H1 (cell line): Measurements from ENCODE around the gene HAO2. TPM values are rescaled to one million over a fixed set of nuclear protein-coding genes. Genes with fewer than 3 reads are reported as not detected.

Source experiments
- CTCF ChIA-PET: fragments of 300-600 bp; sonication (Branson Sonifier 250); formaldehyde crosslinking; loops from one replicate; lab custom pipeline; 2021; ENCODE audit not compliant: partially characterized antibody; lab: Charles Lee
- POLR2A ChIA-PET: fragments of 300-600 bp; sonication (Branson Sonifier 250); formaldehyde crosslinking; loops from one replicate; lab custom pipeline; 2021; ENCODE audit warnings: inconsistent platforms; ENCODE audit not compliant: partially characterized antibody; lab: Charles Lee
- DNase-seq, 2 experiments: peaks; one replicate each; pipeline versions ENCODE4 v3.0.0 to v3.0.0-alpha.2; 2010 to 2022; ENCODE audit warnings: low spot score in 2 of 2, low read depth in 1 of 2, mixed read lengths in 1 of 2
- FAIRE-seq: peaks from 2 replicates; lab custom pipeline; 2011; peaks lifted over from hg19 to GRCh38; lab: Jason Lieb, UNC
- H2AFZ ChIP-seq: 2 replicates; pipeline ENCODE4 v1.8.1; 2012; ENCODE audit warnings: low read length, inconsistent platforms
- H2AK5ac ChIP-seq: 2 replicates; pipeline ENCODE4 v1.6.1; 2013; ENCODE audit warnings: low read depth, low read length
- H2BK120ac ChIP-seq: replicated peaks from 2 replicates; pipeline ENCODE3; 2013; ENCODE audit warnings: low read depth, low read length, inconsistent platforms
- H2BK12ac ChIP-seq: 2 replicates; pipeline ENCODE4 v1.6.1; 2013; ENCODE audit warnings: low read depth, low read length
- H2BK15ac ChIP-seq: 2 replicates; pipeline ENCODE4 v1.6.1; 2013; ENCODE audit warnings: low read length
- H2BK20ac ChIP-seq: 2 replicates; pipeline ENCODE4 v1.6.1; 2013; ENCODE audit warnings: low read length
- H2BK5ac ChIP-seq: 2 replicates; pipeline ENCODE4 v1.6.1; 2013; ENCODE audit warnings: low read depth, low read length
- H3K14ac ChIP-seq: 2 replicates; pipeline ENCODE4 v1.6.1; 2013; ENCODE audit warnings: inconsistent platforms; ENCODE audit not compliant: insufficient read length
- H3K18ac ChIP-seq: 2 replicates; pipeline ENCODE4 v1.6.1; 2013; ENCODE audit warnings: low read length; ENCODE audit errors: extremely low read depth
- H3K23ac ChIP-seq: 2 replicates; pipeline ENCODE4 v1.6.1; 2013; ENCODE audit warnings: inconsistent platforms; ENCODE audit not compliant: insufficient read length
- H3K23me2 ChIP-seq: 2 replicates; pipeline ENCODE4 v1.6.1; 2013; ENCODE audit warnings: low read depth, low read length
- H3K27ac ChIP-seq: 2 replicates; pipeline ENCODE4 v1.6.1; 2011; ENCODE audit warnings: low read depth, low read length, inconsistent platforms
- H3K27me3 ChIP-seq, 4 experiments: replicated peaks in 1 of 4; 1 replicate in 1 of 4; 2 replicates in 3 of 4; pipeline versions ENCODE4 v1.6.1 to v1.8.1; 2011 to 2013; ENCODE audit warnings: low read length in 3 of 4, mild to moderate bottlenecking in 3 of 4, inconsistent platforms in 2 of 4, mixed read lengths in 2 of 4, moderate library complexity in 1 of 4; ENCODE audit not compliant: control insufficient read depth in 3 of 4, insufficient read depth in 3 of 4; ENCODE audit errors: extremely low read depth in 1 of 4
- H3K36me3 ChIP-seq, 4 experiments: 2 replicates each; pipeline versions ENCODE4 v1.6.1 to v1.8.1; 2011 to 2013; ENCODE audit warnings: mild to moderate bottlenecking in 4 of 4, low read length in 3 of 4, moderate library complexity in 2 of 4, control low read depth in 1 of 4, inconsistent platforms in 1 of 4; ENCODE audit not compliant: insufficient read depth in 4 of 4, control insufficient read depth in 2 of 4
- H3K4ac ChIP-seq: replicated peaks from 2 replicates; pipeline ENCODE3; 2013; ENCODE audit warnings: low read length, low read depth, mixed read lengths, inconsistent platforms; ENCODE audit not compliant: insufficient read length
- H3K4me1 ChIP-seq, 4 experiments: replicated peaks in 1 of 4; 1 replicate in 1 of 4; 2 replicates in 3 of 4; pipeline versions ENCODE4 v1.6.1 to v1.8.1; 2011 to 2013; ENCODE audit warnings: low read length in 3 of 4, inconsistent platforms in 2 of 4, mixed read lengths in 1 of 4; ENCODE audit not compliant: insufficient read depth in 4 of 4, control insufficient read depth in 3 of 4
- H3K4me2 ChIP-seq, 2 experiments: 2 replicates each; pipeline versions ENCODE4 v1.6.1 to v1.8.1; 2011 to 2013; ENCODE audit warnings: low read depth in 2 of 2, low read length in 2 of 2, control low read depth in 1 of 2, inconsistent platforms in 1 of 2, mild to moderate bottlenecking in 1 of 2; ENCODE audit not compliant: insufficient read depth in 1 of 2
- H3K4me3 ChIP-seq, 4 experiments: fragments of 200-600, 300-600 bp in 1 of 4; sonication (generic), shearing (Covaris generic), sonication (Bioruptor Twin) in 1 of 4; 2 replicates each; pipeline versions ENCODE4 v1.5.1 to v1.8.1; 2011 to 2016; ENCODE audit warnings: low read length in 4 of 4, low read depth in 3 of 4, control low read depth in 2 of 4, inconsistent platforms in 2 of 4, mild to moderate bottlenecking in 2 of 4, mixed read lengths in 1 of 4, moderate library complexity in 1 of 4; ENCODE audit not compliant: insufficient read depth in 2 of 4; ENCODE audit errors: extremely low read depth in 1 of 4
- H3K56ac ChIP-seq: replicated peaks from 2 replicates; pipeline ENCODE3; 2013; ENCODE audit warnings: low read depth, mild to moderate bottlenecking, mixed read lengths, low read length, inconsistent platforms; ENCODE audit not compliant: insufficient read length
- H3K79me1 ChIP-seq: 2 replicates; pipeline ENCODE4 v1.6.1; 2013; ENCODE audit warnings: low read depth, low read length, control low read depth
- H3K79me2 ChIP-seq, 2 experiments: 2 replicates each; pipeline versions ENCODE4 v1.6.1 to v1.8.1; 2012 to 2013; ENCODE audit warnings: low read length in 2 of 2, mild to moderate bottlenecking in 2 of 2, inconsistent platforms in 1 of 2; ENCODE audit not compliant: insufficient read depth in 2 of 2, control insufficient read depth in 1 of 2
- H3K9ac ChIP-seq, 4 experiments: replicated peaks in 1 of 4; 1 replicate in 1 of 4; 2 replicates in 3 of 4; pipeline versions ENCODE4 v1.6.1 to v1.8.1; 2011 to 2013; ENCODE audit warnings: low read depth in 3 of 4, low read length in 3 of 4, control low read depth in 2 of 4, mild to moderate bottlenecking in 2 of 4, moderate library complexity in 2 of 4, inconsistent platforms in 1 of 4; ENCODE audit errors: extremely low read depth in 1 of 4
- H3K9me3 ChIP-seq, 2 experiments: 2 replicates each; pipeline versions ENCODE4 v1.6.1 to v1.8.1; 2012 to 2013; ENCODE audit warnings: mild to moderate bottlenecking in 2 of 2, moderate library complexity in 2 of 2, control low read depth in 1 of 2, inconsistent platforms in 1 of 2, low read depth in 1 of 2, low read length in 1 of 2, mixed read lengths in 1 of 2; ENCODE audit not compliant: insufficient read depth in 2 of 2
- H4K20me1 ChIP-seq, 2 experiments: replicated peaks in 1 of 2; 2 replicates each; pipeline versions ENCODE3 to v1.8.1; 2011 to 2013; ENCODE audit warnings: inconsistent platforms in 2 of 2, low read length in 2 of 2, mild to moderate bottlenecking in 1 of 2; ENCODE audit not compliant: insufficient read depth in 2 of 2, control insufficient read depth in 1 of 2
- H4K5ac ChIP-seq: 2 replicates; pipeline ENCODE4 v1.6.1; 2013; ENCODE audit warnings: low read length, low read depth, mixed read lengths, inconsistent platforms; ENCODE audit not compliant: insufficient read length
- H4K8ac ChIP-seq: 2 replicates; pipeline ENCODE4 v1.8.0; 2013; ENCODE audit warnings: mild to moderate bottlenecking, moderate library complexity, low read length, inconsistent platforms; ENCODE audit not compliant: insufficient read depth; ENCODE audit errors: extremely low read depth
- H4K91ac ChIP-seq: replicated peaks from 2 replicates; pipeline ENCODE3; 2013; ENCODE audit warnings: low read length, mixed read lengths, inconsistent platforms; ENCODE audit not compliant: insufficient read length
- ATF2 ChIP-seq: IDR thresholded peaks from 2 replicates; pipeline ENCODE4 v1.6.1; 2012; ENCODE audit warnings: low read length, inconsistent platforms
- GABPA ChIP-seq: IDR thresholded peaks from 2 replicates; pipeline ENCODE4 v1.6.1; 2011; ENCODE audit warnings: mild to moderate bottlenecking, low read length, moderate library complexity, borderline replicate concordance; ENCODE audit not compliant: insufficient read depth
- GTF2F1 ChIP-seq: IDR thresholded peaks from 2 replicates; pipeline ENCODE4 v1.6.1; 2012; ENCODE audit warnings: low read depth, low read length, improper control_type of control experiment, borderline replicate concordance
- JUND ChIP-seq: IDR thresholded peaks from 2 replicates; pipeline ENCODE4 v1.6.1; 2011; ENCODE audit warnings: mild to moderate bottlenecking, improper control_type of control experiment, low read length
- POLR2A ChIP-seq, 2 experiments: IDR thresholded peaks; 1 replicate in 1 of 2; 2 replicates in 1 of 2; pipeline ENCODE4 v1.6.1; 2011; ENCODE audit warnings: low read depth in 2 of 2, low read length in 2 of 2, mild to moderate bottlenecking in 2 of 2; ENCODE audit errors: control extremely low read depth in 1 of 2
- POU5F1 ChIP-seq: IDR thresholded peaks from 2 replicates; pipeline ENCODE4 v1.6.1; 2011; ENCODE audit warnings: low read depth, mild to moderate bottlenecking, low read length, moderate library complexity
- RNF2 ChIP-seq: fragments of 200-900, 300-1000 bp; sonication (generic); IDR thresholded peaks from 2 replicates; pipeline ENCODE4 v1.7.1; 2016; ENCODE audit warnings: borderline replicate concordance, low read depth, mild to moderate bottlenecking, antibody characterized with exemption, low read length; ENCODE audit not compliant: poor library complexity, severe bottlenecking; ENCODE audit errors: missing control alignments
- RXRA ChIP-seq: IDR thresholded peaks from 2 replicates; pipeline ENCODE4 v1.6.1; 2011; ENCODE audit warnings: low read depth, mild to moderate bottlenecking, low read length, moderate library complexity; ENCODE audit not compliant: insufficient read depth
- SUZ12 ChIP-seq: fragments of 200-600 bp; sonication (generic); IDR thresholded peaks from 2 replicates; pipeline ENCODE4 v1.6.1; 2012; ENCODE audit warnings: mild to moderate bottlenecking, inconsistent platforms, low read length, moderate library complexity, mixed read lengths
- TAF1 ChIP-seq: IDR thresholded peaks from 2 replicates; pipeline ENCODE4 v1.6.1; 2011; ENCODE audit warnings: mild to moderate bottlenecking, low read depth, low read length
- USF2 ChIP-seq: IDR thresholded peaks from 2 replicates; pipeline ENCODE4 v1.6.1; 2011; ENCODE audit warnings: low read length, improper control_type of control experiment
- WGBS, 2 experiments: shearing (Covaris generic) in 1 of 2; methylation state at CpG; one replicate each; pipeline versions ENCODE4 v1.1.6 to v1.1.7; 2013 to 2015; ENCODE audit warnings: low lambda C conversion rate in 2 of 2, mixed read lengths in 2 of 2, inconsistent platforms in 1 of 2, low coverage in 1 of 2, missing lambda C conversion rate in 1 of 2; ENCODE audit not compliant: insufficient replicate concordance in 2 of 2, insufficient coverage in 1 of 2, insufficient read length in 1 of 2; ENCODE audit errors: extremely low coverage in 1 of 2, missing lambda C conversion rate in 1 of 2; 5-methylcytosine and 5-hydroxymethylcytosine counted together
- polyA plus RNA-seq, 7 experiments: library from polyadenylated mRNA; depleted of rRNA in 3 of 7; stranded (reverse) in 5 of 7; unstranded in 2 of 7; fragments of >200 nt in 5 of 7; fragments of 200-250 nt in 2 of 7; gene quantifications; 1 replicate in 5 of 7; 2 replicates in 1 of 7; 4 replicates in 1 of 7; pipeline versions ENCODE4 v1.2.1 to v1.2.3, GENCODE V29; 2011 to 2013; ENCODE audit warnings: missing spikeins in 2 of 7, mixed read lengths in 2 of 7
- total RNA-seq: library from RNA; stranded (reverse); fragmentation: NEBNext Ultra II Directional; extraction: Animal tissue kit (Norgen Biotek cat#: 25700); gene quantifications from 2 replicates; pipeline ENCODE4 v1.2.1, GENCODE V29; 2021

Gene HAO2
- total and polyA plus RNA-seq, 2 of the 8 experiments (the other 6 are each of a cell fraction or from before 2014, with no cell fraction given): not detected

DNA sequence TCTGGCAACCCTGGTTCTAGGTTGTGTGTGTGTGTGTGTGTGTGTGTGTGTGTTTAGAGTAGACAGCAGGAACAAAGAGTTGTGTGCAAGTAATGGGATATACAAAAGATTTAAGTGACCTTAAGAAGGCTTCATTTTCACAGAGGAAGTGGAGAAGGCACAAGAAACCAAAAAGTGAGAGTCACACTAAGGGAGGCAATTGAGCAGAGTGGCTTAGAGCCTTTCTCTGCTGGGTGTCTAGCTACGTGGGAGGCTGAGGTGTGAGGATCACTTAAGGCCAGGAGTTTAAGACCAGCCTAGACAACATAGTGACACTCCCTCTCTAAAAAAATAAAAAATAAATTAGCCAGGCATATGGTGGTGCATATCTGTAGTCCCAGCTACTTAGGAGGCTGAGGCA is 44.4 kb upstream of the HAO2 start:
- Histone ChIP-seq H2BK12ac (peak overlapping the region; percentile 62; the same call in 1 of the 2 replicates), H4K20me1 (no peaks in the 10 kb centered on the region), H2AFZ (no peak overlapping the region), H4K5ac (no peak overlapping the region), H3K18ac (no peak overlapping the region), H2BK15ac (no peak overlapping the region), H3K4me3 (no peak overlapping the region), H4K8ac (no peak overlapping the region), H3K9ac (no peak overlapping the region), H2BK20ac (no peak overlapping the region), H3K56ac (no peak overlapping the region), H3K79me2 (no peaks in the 10 kb centered on the region), H2AK5ac (0 out of 2 replicates have a peak overlapping the region, but pooled peaks have one; percentile 41), H3K27ac (no peak overlapping the region), H3K14ac (no peak overlapping the region), H3K23ac (no peak overlapping the region), H3K27me3 (no peaks in the 10 kb centered on the region; a peak in 4 of 7 replicates), H4K91ac (no peak overlapping the region), H3K4me1 (peaks cover 8 to 19% (median 15%) of the 10 kb centered on the region in 4 experiments; a peak in 6 of 7 replicates), H2BK5ac (no peak overlapping the region), H3K23me2 (peaks cover 5% of the 10 kb centered on the region; the same call in 1 of the 2 replicates), H3K4me2 (no peak overlapping the region), H3K9me3 (no peaks in the 10 kb centered on the region), H3K79me1 (no peaks in the 10 kb centered on the region), H3K36me3 (no peaks in the 10 kb centered on the region), H3K4ac (no peak overlapping the region), H2BK120ac (no peak overlapping the region)
- no peak for DNase-seq
- ChIA-PET CTCF (interaction anchor here (1.1 to 1.7 kb wide), 4 partner anchors 8 to 46 kb away, joined by 4 to 12 read pairs (median 7); no protein-coding TSS in a partner anchor), POLR2A (interaction anchor here (0.9 to 1.4 kb wide), 2 partner anchors 8 to 13 kb away, joined by 3 read pairs; no protein-coding TSS in a partner anchor)
- 91% methylated on average over 1 of the region's 1 CpG; no CpG with 5 or more reads in 1 of the 2 experiments for WGBS, 2 experiments
- no peak for FAIRE-seq
- TF ChIP-seq POU5F1 (no peak), JUND (no peak), ATF2 (no peak), GTF2F1 (no peak), TAF1 (no peak), RXRA (no peak), SUZ12 (no peak), RNF2 (no peak), USF2 (no peak), POLR2A (IDR thresholded peaks at IDR 0.05; ENCODE audit: control extremely low read depth in 1 of 2, low read depth in 2 of 2, low read length in 2 of 2) (no peak), GABPA (no peak)
